Measurements from ENCODE around the gene B4GALT5.
"Not testable (repeated sequence)": the region's sequence is repeated elsewhere in the genome, so short reads cannot be mapped to it uniquely, and the experiment has no call there.

The B4GALT5 gene

GRCh38 chr20:49729780-49730179 is 16.1 kb upstream of the B4GALT5 start:
- no peak overlapping the region for H3K4me3 ChIP-seq (ENCODE audit: low read depth, low read length)
- TF ChIP-seq CTCF (IDR thresholded peaks at IDR 0.05; ENCODE audit: insufficient read depth, low read depth, low read length, missing control alignments): no peak
- no peak for DNase-seq (ENCODE audit: low read depth)

GRCh38 chr20:49727894-49728885 is 14.5 kb upstream of the B4GALT5 start:
- no peak for DNase-seq (ENCODE audit: low read depth)
- no peak overlapping the region for H3K4me3 ChIP-seq (ENCODE audit: low read depth, low read length)
- TF ChIP-seq CTCF (IDR thresholded peaks at IDR 0.05; ENCODE audit: insufficient read depth, low read depth, low read length, missing control alignments): no peak

- DNase-seq (ENCODE audit: low read depth): no peak
- no peak overlapping the region for H3K4me3 ChIP-seq (ENCODE audit: low read depth, low read length)
- no peak for TF ChIP-seq CTCF (IDR thresholded peaks at IDR 0.05; ENCODE audit: insufficient read depth, low read depth, low read length, missing control alignments)
These were observed 13.8 kb upstream of the B4GALT5 start for GRCh38 chr20:49727478-49727877.

GRCh38 chr20:49725694-49726093 is 12.0 kb upstream of the B4GALT5 start:
- no peak for DNase-seq (ENCODE audit: low read depth)
- TF ChIP-seq CTCF (IDR thresholded peaks at IDR 0.05; ENCODE audit: insufficient read depth, low read depth, low read length, missing control alignments): no peak
- no peak overlapping the region for H3K4me3 ChIP-seq (ENCODE audit: low read depth, low read length)

GRCh38 chr20:49725224-49725606 is 11.5 kb upstream of the B4GALT5 start:
- H3K4me3 ChIP-seq (ENCODE audit: low read depth, low read length); DNase-seq (ENCODE audit: low read depth): not testable (repeated sequence)

GRCh38 chr20:49724408-49725223 is 10.9 kb upstream of the B4GALT5 start:
- DNase-seq (ENCODE audit: low read depth): no peak
- no peak for TF ChIP-seq CTCF (IDR thresholded peaks at IDR 0.05; ENCODE audit: insufficient read depth, low read depth, low read length, missing control alignments)
- no peak overlapping the region for H3K4me3 ChIP-seq (ENCODE audit: low read depth, low read length)

- not testable (repeated sequence) for DNase-seq (ENCODE audit: low read depth); H3K4me3 ChIP-seq (ENCODE audit: low read depth, low read length)
These were observed 10.1 kb upstream of the B4GALT5 start for GRCh38 chr20:49723758-49724157.

- not testable (repeated sequence) for DNase-seq (ENCODE audit: low read depth); H3K4me3 ChIP-seq (ENCODE audit: low read depth, low read length)
These were observed 7.6 kb upstream of the B4GALT5 start for GRCh38 chr20:49721326-49721725.

Data from GM12865 (cell line).